HG02938 (cell line): Measurements from ENCODE around the gene RGS21.
"Not testable (repeated sequence)": the region's sequence is repeated elsewhere in the genome, so short reads cannot be mapped to it uniquely, and the experiment has no call there.

ENCODE experiments used
- ATAC-seq: cut with Tn5 transposase; IDR thresholded peaks from one replicate; pipeline ENCODE4 v1.9.1; 2021; ENCODE audit warnings: mild to moderate bottlenecking, moderate library complexity; ENCODE audit not compliant: unreplicated experiment

RGS21 gene, protein sequence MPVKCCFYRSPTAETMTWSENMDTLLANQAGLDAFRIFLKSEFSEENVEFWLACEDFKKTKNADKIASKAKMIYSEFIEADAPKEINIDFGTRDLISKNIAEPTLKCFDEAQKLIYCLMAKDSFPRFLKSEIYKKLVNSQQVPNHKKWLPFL

DNA sequence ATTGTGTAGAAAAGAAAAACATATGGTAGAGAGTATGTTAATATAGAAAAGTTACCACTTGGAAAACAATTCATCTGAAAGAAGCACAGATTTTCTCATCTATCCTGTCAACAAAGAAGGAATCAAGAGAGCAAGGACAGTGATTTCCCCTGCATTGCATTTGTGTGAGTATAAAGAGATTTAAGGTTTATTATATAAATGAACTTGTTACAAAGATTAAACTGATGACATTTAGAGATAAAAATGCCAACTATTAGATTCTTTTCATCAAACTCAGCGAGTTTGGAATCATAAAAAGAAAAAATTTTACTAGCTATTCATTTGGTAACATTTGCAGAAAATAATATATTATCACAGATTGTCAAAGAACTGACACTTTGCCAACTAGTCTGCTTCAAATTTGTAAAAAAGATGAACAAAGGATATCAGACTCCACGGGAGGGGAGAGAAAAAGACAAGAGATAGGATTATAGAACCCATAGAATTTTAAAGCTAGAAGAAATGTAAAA is at the start of gene RGS21:
Gene RGS21, plus strand, starts transcription at position 51 of the 509 bp plus-strand sequence. CDS start 26,045 bp downstream, outside the sequence.
- no peak for ATAC-seq

DNA sequence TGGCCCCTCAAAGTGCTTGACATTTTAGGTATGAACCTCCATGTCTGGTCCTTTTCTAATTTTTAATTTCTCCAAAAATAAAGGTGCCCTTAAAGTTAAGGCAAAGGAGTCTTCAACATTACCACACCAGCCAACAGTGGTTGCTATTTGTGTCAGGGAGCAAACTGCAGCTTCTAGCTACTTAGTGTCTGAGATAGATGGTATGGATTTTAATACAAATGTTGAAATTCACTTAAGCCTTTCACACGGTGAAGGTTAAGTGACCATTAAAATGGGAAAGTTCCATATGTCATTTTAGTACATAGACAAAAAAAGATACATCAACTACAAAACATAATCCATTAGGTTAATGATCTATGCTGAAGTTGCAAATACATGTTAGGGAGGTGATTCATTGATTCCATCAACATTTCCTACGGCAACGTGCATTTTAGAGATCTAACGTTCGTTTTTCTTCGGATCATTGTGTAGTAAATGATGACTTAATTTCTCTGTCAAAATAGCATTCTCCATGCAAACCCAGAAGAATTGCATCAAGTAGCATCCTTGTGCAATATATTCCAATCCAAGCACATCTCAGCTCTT is 48.2 kb upstream of the RGS21 start:
- ATAC-seq: no peak

DNA sequence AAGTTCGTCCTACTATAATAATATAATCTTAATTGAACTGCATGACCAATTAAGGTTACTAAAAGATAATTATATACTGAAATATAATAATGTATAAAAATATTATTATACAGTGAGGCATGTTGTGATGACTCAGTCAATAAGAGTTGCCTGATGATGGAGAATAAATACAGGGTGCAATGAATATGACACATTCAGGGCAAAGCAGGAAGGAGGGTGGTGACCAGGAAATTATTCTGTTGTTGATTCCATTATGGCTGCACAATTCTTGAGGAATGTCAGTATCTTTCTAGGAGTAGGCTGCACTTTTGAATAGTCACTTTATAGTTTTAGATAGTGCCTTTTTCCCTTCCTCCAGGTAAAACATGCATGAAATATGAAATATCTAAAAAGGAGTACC is 46.4 kb upstream of the RGS21 start:
- ATAC-seq: no peak

DNA sequence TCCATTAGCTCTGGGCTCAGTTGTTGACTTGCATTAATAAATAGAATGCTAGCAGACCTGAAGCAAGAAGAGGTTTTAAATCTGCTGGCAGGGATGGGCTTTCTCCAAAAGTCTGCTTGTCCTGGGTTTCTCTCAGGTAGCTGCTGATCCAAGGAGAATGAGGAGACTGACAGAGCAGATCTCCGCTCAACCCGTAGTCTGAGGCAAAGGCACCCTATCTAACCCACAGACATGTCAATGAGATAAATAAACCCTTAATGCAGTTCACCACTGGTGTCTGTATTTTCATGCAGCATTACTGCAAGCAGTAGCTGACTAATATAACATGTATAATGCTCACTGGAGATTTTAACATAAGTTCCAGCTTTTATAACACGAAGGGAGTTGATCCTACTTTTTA is 44.1 kb upstream of the RGS21 start:
- no peak for ATAC-seq

DNA sequence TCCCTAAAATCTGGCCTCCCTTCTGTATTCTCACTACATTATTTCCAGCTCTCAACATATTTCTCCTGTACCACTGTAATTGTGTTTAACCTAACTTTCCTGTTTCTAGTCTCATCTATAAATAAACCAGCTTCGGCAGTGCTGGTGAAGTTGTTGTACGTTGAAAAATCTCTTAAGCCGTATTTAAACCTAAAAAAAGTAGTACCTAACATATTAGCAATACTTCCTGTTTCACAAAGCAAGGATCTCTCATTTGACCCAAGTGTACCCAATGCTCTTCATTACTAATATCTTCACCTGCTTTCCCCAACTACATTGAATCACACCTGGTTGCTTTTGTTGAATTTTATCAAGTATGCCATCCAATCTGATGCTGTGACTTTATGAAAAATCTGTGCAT is 42.2 kb upstream of the RGS21 start:
- no peak for ATAC-seq

DNA sequence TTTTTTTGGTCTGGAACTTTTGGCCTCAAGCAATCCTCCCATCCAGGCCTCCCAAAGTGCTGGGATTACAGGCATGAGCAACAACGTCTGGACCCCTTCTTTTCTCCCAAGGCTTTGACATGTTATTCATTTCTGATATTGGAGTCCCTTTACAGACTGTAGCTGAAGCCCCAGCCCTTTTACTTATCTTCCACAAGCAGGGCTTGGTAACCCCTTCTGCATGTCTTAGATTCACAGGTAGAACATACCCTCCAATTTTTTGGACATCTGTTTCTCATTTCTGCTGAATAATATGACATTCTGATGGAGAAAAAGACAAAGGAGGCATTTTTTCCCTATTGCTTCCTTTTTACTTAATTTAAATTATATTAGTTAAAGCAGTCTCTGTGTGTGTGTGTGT is 39.2 kb upstream of the RGS21 start:
- ATAC-seq: no peak

DNA sequence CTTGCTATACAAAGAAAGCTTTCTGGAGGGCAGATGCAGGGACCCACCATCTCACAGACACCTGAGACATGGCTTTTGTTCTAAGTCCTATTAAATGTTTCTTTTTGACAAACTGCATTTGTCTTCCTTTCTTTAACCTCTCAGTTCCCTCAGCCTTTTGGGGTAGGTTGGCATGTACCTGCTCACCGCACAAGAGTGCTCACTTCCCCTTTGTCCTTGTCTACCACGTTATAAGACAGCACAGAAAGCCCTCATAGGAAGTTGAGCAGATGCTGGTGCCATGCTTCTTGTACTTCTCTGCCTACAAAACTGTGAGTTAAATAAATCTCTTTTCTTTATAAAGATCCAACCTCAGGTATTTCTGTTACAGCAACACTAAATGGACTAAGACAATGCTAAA is 31.9 kb upstream of the RGS21 start:
- no peak for ATAC-seq

DNA sequence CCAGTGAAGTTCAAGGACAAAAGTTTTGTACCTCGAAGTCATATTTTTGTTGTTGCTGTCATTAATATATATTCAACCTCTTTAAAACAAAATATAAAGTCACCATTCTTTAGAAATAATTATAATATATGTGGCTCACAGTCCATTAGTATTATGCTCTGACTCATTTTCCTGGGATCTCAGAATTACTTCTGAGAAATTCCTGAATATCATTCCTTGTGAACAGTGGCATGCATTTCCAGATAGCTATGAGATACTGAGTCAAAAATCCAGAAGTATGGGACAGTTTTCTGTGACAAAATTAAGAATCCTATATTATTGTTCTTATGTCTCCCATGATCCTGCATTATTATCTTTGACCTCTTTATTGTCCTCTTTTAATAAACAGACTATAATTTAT is 13.8 kb upstream of the RGS21 start:
- no peak for ATAC-seq

DNA sequence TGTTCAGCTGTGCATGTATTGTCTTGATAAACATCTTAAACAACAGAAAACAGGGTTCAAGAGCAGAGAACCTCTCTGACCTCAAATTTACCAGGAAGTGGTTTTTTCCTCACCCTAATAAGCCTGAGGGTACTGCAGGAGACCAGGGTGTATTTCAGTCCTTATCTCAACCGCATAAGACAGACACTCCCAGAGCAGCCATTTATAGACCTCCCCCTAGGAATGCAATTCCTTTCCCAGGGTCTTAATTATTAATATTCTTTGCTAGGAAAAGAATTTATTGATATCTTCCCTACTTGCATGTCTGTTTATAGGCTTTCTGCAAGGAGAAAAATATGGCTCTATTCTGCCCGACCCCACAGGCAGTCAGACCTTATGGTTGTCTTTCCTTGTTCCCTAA is 8.5 kb upstream of the RGS21 start:
- not testable (repeated sequence) for ATAC-seq

DNA sequence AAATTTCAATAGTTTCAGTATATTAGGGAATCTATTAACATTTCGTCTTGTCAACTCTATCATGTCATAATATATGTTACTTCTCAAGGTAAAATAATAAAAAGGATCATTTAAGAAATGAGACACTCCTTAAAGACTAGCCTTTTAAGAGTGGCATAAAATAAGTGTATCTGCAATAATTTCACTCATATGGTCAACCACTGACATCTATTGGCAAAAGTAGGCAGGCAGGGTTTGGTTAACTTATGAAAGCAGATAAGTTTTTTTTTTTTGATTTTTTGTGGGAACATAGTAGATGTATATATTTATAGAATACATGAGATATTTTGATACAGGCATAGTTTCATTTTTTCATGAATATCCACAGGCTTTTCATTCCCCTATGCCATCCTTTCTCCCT is 5.5 kb upstream of the RGS21 start:
- no peak for ATAC-seq

DNA sequence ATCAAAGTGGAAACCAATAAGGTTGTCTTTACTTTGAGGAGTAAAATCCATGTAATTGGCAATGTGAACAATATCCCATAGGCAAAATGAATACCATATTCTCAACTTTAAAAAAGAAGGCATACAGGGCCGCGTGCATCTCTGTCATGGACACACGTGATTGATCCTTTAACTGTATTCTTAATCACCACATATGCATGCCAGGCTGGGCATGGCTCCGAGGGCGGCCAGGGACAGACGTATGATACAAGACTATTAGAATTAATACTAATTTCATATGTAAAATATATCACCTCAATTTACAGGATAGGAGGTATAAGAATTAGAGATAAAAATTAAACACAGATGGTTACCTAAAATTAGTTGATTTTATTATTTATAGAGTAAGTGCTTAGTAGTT is 11.2 kb downstream of the RGS21 start:
- ATAC-seq: no peak

DNA sequence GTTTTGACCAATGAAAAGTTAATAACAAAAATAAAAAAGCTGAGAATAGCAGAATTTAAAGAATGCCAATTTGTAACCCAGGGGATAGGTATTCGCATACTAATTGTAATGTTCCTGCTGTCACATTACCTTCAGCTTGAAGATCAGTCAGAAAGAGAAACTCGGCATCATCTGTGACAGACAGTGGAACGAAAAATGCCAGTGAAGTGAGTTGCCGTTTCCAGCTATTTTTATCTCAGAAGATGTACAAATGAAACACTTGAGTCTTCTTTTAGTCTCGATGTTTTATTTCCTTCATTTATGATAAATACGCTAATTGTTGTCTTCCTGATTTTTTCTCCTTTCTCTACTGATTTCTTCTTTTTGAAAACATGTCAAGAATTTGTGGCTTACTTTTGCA is 26.1 kb downstream of the RGS21 start:
- ATAC-seq: no peak

DNA sequence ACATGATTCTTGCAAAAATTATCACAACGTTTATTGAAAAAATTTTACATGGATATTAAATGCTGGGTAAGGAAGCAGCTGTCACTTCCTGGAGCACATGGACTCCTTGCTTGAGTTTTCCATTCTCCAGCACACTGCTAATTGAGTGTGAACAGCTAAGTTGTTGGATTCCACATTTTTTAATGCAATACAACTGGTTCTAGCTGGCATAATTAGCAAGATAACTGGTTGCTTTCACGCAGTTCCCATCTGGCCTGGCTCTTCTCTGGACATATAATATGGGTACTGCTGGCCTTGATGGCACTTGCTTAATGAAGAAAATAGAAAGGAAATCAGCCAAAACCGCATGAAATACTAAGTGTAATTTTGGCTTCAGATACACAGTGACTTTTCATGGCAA is 26.6 kb downstream of the RGS21 start:
- no peak for ATAC-seq

DNA sequence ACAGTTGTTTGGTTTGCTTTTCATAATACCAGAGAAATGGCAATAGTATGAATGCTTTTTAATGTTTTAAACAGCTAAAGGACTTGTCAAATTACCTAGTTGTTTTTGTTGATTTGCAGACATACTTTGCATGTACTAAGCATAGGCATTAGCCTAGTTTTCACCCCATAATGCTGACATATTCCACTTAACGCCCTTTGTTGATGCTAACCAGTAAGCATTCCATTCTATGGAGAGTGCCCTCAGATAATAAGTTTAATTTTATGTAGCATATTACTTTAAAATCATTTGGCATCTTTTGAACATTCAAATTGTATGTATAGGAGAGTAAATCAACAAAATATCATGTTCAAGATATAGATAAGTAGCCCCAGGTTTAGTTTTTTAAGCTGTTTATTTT is 32.5 kb downstream of the RGS21 start:
- no peak for ATAC-seq

DNA sequence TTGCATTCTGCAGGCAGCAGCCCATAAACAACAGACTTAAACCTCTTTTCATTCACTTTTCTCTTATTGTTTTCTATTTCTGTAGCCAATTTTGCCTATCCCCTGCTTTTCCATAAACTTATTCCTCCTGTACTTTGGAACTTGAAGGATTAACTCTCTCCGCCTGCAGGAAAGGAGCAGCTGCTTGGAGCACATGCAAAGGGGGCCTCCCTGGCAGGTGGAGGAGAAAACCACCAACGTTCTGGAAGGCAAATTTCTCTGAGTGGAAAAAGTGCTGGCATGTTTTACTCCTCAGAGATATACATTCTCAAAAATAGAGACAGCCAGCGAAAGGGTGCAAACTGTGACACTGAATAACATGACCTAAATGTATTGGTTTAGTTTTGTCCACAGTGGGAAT is 33.6 kb downstream of the RGS21 start:
- ATAC-seq: no peak

DNA sequence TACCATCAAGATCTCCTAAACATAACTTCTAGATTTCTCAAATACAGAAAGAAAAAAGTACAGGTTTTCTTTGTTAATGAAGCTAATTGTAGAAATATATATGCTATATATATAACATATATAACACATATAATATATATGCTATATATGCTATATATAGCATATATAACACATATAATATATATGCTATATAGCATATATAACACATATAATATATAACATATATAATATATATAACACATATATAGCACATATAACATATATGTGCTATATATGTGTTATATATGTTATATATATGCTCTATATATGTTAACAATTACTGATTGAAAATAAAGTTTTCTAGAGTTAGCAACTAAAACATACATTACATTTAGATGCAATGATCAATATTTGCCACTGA is 34.8 kb downstream of the RGS21 start:
- ATAC-seq: no peak

DNA sequence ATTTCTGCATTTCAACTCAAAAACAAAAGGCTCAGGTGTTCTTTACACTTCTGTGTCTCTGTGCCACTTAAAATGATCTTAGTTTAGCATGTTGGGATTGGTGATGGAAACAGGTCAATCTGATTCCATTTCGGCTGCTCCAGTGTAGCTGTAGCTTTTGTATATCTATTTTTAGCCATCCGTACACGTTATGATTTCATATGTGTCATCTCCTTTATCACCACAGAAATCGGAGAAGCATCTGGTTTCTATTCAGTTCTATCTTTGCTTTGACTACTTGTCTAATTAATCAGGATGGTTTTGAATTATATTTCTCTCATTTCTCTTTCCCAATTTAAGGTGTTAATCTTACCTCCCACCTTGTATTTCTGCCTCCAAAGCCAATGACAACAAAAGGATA is 41.1 kb downstream of the RGS21 start:
- no peak for ATAC-seq

DNA sequence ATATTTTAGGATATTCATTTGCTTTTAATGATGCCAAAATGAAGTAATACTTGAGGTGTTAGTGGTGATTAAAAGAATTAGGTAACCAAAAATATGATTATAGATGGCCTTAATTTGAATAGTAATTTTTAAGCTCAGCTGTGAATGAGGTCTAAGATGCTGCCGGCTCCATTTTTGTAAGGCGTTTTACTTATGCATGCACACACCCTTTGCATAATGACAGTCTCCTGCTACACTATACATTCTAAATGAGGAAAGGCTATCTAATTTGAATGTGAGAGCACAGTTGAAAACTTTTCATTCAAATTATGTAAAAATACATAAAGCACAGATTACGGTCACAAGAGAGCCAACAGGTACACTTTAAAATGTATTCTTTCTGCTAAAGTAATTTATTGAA is 41.6 kb downstream of the RGS21 start:
- no peak for ATAC-seq

DNA sequence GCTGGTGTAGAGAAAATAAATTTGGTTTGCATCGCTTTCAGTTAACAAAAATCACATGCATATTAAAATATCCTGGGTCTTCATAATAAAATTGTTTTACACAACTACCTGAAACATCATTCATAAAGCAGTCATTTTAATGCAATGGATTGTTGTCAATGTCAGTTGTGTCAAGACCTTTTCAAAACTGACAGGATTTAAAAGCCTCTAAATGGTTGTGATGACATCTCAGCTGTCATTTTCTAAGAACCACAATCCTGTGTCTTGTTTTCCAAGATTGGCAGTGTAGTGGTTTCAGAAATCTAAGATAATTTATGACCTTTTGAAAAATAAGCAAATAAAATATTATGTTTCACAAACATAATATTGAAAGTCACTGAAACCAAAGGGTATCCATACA is 42.0 kb downstream of the RGS21 start:
- no peak for ATAC-seq

DNA sequence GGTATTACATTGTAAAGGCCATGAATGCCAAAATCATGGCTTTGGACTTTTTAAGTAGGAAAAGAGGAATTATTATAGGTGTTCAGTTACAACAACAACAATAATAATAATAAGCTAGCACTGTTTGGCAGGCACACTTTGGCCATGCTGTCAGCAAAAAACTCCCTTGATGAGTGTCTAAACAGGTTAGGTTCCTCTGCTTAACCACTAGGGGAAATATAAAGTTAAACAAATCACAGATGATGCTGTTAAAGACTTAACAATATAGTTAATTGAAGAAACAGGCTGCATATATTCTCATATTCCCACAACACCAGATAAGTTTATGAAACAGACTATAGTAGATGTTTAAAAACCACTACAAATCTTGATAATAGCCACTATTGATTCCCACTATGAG is 46.4 kb downstream of the RGS21 start:
- ATAC-seq: no peak

DNA sequence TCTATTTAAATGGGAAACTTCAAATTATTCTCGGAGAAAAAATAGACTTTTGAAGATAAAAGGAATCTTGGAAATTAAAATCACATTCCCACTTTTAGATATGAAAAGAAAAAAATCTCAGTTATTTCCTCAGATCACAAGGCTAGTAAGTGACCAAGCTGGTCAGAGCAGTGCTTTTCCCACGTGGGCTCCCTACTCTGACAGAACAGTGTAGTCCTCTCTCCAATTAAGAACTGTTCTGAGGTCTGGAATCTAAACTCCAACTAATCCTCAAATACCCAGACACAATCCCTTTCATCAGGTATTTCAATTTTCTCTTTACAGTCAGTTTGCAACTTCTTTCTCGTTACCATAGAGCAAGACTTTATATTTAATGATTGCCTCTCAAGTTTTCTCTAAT is 50.6 kb downstream of the RGS21 start:
- ATAC-seq: no peak

DNA sequence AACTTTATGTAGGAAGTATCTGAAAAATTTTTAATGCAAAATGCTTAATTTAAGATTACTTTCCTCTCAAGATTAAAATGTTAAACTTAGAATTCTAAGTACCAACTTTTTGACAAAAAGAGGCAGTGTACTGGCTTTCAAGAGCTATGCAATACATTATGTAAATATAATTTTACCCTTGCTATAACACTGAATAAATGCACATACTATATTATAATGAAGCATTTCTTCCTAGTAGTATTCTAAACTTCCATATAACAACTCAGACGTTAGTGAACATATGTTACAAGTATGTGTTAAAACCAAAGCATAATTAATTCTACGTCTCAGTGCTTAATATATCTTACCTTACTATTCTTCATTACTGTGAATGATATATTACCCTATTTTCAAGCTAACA is 58.5 kb downstream of the RGS21 start:
- no peak for ATAC-seq

DNA sequence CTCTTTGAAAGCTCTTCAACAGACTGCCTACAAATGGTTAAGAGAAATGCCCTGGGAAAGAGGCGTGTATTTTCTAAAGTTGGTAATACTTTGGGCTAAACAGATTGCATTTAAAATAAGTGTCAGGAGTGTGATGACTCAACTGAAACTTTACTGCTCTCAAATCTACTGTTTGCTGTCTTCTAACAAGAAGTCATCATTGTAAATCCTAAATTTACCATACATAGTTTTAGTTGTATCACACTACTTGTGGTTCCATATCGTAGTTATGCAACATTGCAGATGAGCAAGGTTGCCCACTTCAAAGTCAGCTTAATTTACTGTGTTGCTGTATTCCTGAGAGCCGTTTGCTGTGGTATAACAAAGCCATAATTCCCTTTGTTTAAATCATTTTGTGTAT is 59.6 kb downstream of the RGS21 start:
- ATAC-seq: no peak
